H1 (cell line): ENCODE measurements around the gene MAVS.

ENCODE experiments used
- SIN3A ChIP-seq, 2 experiments: IDR thresholded peaks in 1 of 2; conservative IDR thresholded peaks in 1 of 2; 2 replicates each; pipeline ENCODE4 v1.6.1; 2011 to 2012; ENCODE audit warnings: low read length in 2 of 2, improper control_type of control experiment in 1 of 2, low read depth in 1 of 2, mild to moderate bottlenecking in 1 of 2
- SP1 ChIP-seq: IDR thresholded peaks from 2 replicates; pipeline ENCODE4 v1.6.1; 2011; ENCODE audit warnings: low read depth, low read length
- TF ChIP-seq, protein P1 (sequence below): IDR thresholded peaks from 2 replicates; pipeline ENCODE4 v1.6.1; 2012; ENCODE audit warnings: inconsistent platforms

- TF ChIP-seq, protein P1, sequence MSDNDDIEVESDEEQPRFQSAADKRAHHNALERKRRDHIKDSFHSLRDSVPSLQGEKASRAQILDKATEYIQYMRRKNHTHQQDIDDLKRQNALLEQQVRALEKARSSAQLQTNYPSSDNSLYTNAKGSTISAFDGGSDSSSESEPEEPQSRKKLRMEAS, result no peak
- TF ChIP-seq SP1 (no peak), SIN3A (conservative IDR thresholded peaks at IDR 0.05 in 1 of 2, IDR thresholded peaks at IDR 0.05 in 1 of 2; ENCODE audit: low read depth in 1 of 2, low read length in 2 of 2) (no peak)
Measured at GRCh38 chr20:3858689-3859088, 12.1 kb downstream of the MAVS start.
